22Rv1 (cell line): Measurements from ENCODE around the gene GATA5.

ENCODE experiments used
- H3K27ac ChIP-seq: fragments of 450-650 bp; 2 replicates; pipeline ENCODE4 v1.5.1; 2017
- CTCF ChIP-seq: fragments of 450-650 bp; IDR thresholded peaks from 2 replicates; pipeline ENCODE4 v1.5.1; 2017; ENCODE audit warnings: mild to moderate bottlenecking
- ZFX ChIP-seq: fragments of 450-650 bp; IDR thresholded peaks from 2 replicates; pipeline ENCODE4 v1.6.1; 2017; ENCODE audit warnings: antibody characterized with exemption, borderline replicate concordance

Gene GATA5

GRCh38 chr20:62486484-62486883 is 10.7 kb upstream of the GATA5 start:
- no peak overlapping the region for H3K27ac ChIP-seq
- TF ChIP-seq CTCF (no peak), ZFX (no peak)

GRCh38 chr20:62485701-62486089 is 9.9 kb upstream of the GATA5 start:
- no peak overlapping the region for H3K27ac ChIP-seq
- TF ChIP-seq CTCF (no peak), ZFX (no peak)

GRCh38 chr20:62485062-62485700 is 9.4 kb upstream of the GATA5 start:
- no peak overlapping the region for H3K27ac ChIP-seq
- TF ChIP-seq ZFX (no peak), CTCF (no peak)

- no peak for TF ChIP-seq ZFX
- TF ChIP-seq CTCF, result no peak
- no peak overlapping the region for H3K27ac ChIP-seq
These were observed 8.7 kb upstream of the GATA5 start for GRCh38 chr20:62484478-62484877.

- H3K27ac ChIP-seq, result no peak overlapping the region
- TF ChIP-seq CTCF, result no peak
- TF ChIP-seq ZFX, result no peak
These were observed 8.0 kb upstream of the GATA5 start for GRCh38 chr20:62483613-62484458.

GRCh38 chr20:62482974-62483373 is 7.2 kb upstream of the GATA5 start:
- TF ChIP-seq CTCF (no peak), ZFX (no peak)
- no peak overlapping the region for H3K27ac ChIP-seq

- no peak overlapping the region for H3K27ac ChIP-seq
- TF ChIP-seq ZFX (no peak), CTCF (no peak)
These were observed 6.5 kb upstream of the GATA5 start for GRCh38 chr20:62482146-62482809.
